Prostate gland (tissue), 2 donors: Measurements from ENCODE around the gene KDM6A. TPM values are rescaled to one million over a fixed set of nuclear protein-coding genes. Genes with fewer than 3 reads are reported as not detected.
A peak's percentile ranks its signal among the peaks of the same experiment; 100 is the strongest.

Experiments
- DNase-seq: peaks from one replicate; pipeline ENCODE4 v3.0.0-alpha.2; 2019; ENCODE audit warnings: low spot score
- H3K27ac ChIP-seq, 2 donors: fragments of 200-600 bp; sonication (generic); 2 replicates each; pipeline ENCODE4 v1.5.1; 2017 to 2019
- H3K27me3 ChIP-seq: fragments of 200-600 bp; sonication (generic); replicated peaks from 2 replicates; pipeline ENCODE4 v1.5.1; 2019; ENCODE audit not compliant: insufficient read depth
- H3K36me3 ChIP-seq, 2 donors: fragments of 200-600 bp; sonication (generic); 1 replicate in 1 of 2; 2 replicates in 1 of 2; pipeline versions ENCODE4 v1.5.1 to v1.8.1; 2017 to 2019
- H3K4me1 ChIP-seq: fragments of 200-600 bp; sonication (generic); replicated peaks from 2 replicates; pipeline ENCODE4 v1.5.1; 2019
- H3K4me3 ChIP-seq, 2 donors: fragments of 200-600 bp; sonication (generic); 2 replicates each; pipeline ENCODE4 v1.5.1; 2017 to 2019
- H3K9me3 ChIP-seq: fragments of 200-600 bp; sonication (generic); 2 replicates; pipeline ENCODE4 v1.5.1; 2017
- CTCF ChIP-seq, 4 experiments: fragments of 200-600 bp in 2 of 4; fragments of 450-650 bp in 2 of 4; sonication (generic) in 2 of 4; IDR thresholded peaks; 1 replicate in 3 of 4; 2 replicates in 1 of 4; pipeline ENCODE4 v1.5.1; 2016 to 2019; ENCODE audit warnings: antibody characterized with exemption in 4 of 4, mild to moderate bottlenecking in 2 of 4, moderate library complexity in 2 of 4
- POLR2A ChIP-seq: fragments of 450-650 bp; IDR thresholded peaks from one replicate; pipeline ENCODE4 v1.6.1; 2016; ENCODE audit warnings: antibody characterized with exemption, mild to moderate bottlenecking
- POLR2AphosphoS5 ChIP-seq: sonication (generic); formaldehyde crosslinking; IDR thresholded peaks from one replicate; pipeline ENCODE4 v1.6.1; 2017; ENCODE audit warnings: antibody characterized with exemption
- WGBS: methylation state at CpG from one replicate; pipeline ENCODE4 v1.1.5; 2018; 5-methylcytosine and 5-hydroxymethylcytosine counted together
- intact Hi-C: fragments of 100-400 bp; cut with DNase I; formaldehyde crosslinking; loops from one replicate; pipeline ENCODE4 v1.14.2; 2022
- total RNA-seq, 2 donors: library from RNA; depleted of rRNA; stranded (reverse); fragments of >200 nt; gene quantifications; one replicate each; pipeline ENCODE4 v1.1.0, GENCODE V29; 2016

Gene KDM6A
- total RNA-seq, 2 donors from 2014 or later: 30.1 to 45.1 TPM

GRCh38 chrX:44891642-44892041, 18.7 kb downstream of the KDM6A start:
- Histone ChIP-seq H3K4me3 (no peak overlapping the region), H3K9me3 (no peaks in the 10 kb centered on the region), H3K27me3 (no peaks in the 10 kb centered on the region), H3K36me3 (no peaks in the 10 kb centered on the region), H3K27ac (no peak overlapping the region), H3K4me1 (no peaks in the 10 kb centered on the region)
- 42% methylated on average over 6 of the region's 6 CpGs for WGBS
- no peak for TF ChIP-seq POLR2A
- TF ChIP-seq POLR2AphosphoS5: peak; percentile 68
- peak; percentile 33 for DNase-seq
- intact Hi-C loops: no loop called here

DNA sequence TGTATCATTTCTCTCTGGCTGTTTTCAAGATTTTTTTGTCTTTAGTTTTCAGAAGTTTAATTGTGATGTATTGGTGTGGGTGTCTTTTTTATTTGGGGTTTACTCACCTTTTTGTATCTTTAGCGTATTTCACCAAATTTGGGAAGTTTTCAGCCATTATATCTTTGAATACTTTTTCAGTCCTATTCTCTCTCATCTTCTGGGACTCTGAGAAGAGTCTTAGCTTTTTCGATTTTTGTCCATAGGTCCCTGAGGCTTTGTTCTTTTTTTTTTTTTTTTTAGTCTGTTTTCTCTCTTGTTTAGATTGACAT, 23.8 kb downstream of the KDM6A start:
- WGBS: 95% methylated on average over 2 of the region's 2 CpGs
- no peaks in the 10 kb centered on the region for H3K36me3 ChIP-seq
- H3K27ac ChIP-seq: no peak overlapping the region
- no peak overlapping the region for H3K4me3 ChIP-seq
- no peaks in the 10 kb centered on the region for H3K4me1 ChIP-seq
- intact Hi-C loops: no loop called here
- H3K9me3 ChIP-seq: no peaks in the 10 kb centered on the region
- no peak for TF ChIP-seq POLR2A
- TF ChIP-seq CTCF (IDR thresholded peaks at IDR 0.05): no peak
- no peak for TF ChIP-seq POLR2AphosphoS5
- no peaks in the 10 kb centered on the region for H3K27me3 ChIP-seq
- no peak for DNase-seq

DNA sequence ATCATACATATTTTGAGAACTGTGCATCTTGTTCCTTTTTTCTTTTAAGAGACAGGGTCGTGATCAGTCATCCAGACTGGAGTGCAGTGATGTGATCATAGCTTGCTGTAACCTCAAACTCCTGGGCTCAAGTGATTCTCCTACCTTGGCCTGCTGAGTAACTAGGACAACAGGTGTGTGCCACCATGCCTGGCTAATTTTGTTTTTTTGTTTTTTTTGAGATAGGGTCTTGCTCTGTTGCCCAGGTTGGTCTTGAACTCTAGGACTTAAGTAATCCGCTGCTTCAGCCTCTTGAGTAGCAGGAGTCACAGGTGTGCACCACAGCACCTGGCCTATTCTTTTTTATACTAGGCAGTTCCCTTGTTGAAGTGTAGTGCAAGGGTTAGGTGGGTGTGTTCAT, 24.6 kb downstream of the KDM6A start:
- DNase-seq: no peak
- no peak for TF ChIP-seq POLR2AphosphoS5
- no peak for TF ChIP-seq POLR2A
- TF ChIP-seq CTCF (IDR thresholded peaks at IDR 0.05): no peak
- Histone ChIP-seq H3K9me3 (no peaks in the 10 kb centered on the region), H3K4me3 (no peak overlapping the region), H3K27me3 (no peaks in the 10 kb centered on the region), H3K36me3 (no peaks in the 10 kb centered on the region), H3K27ac (no peak overlapping the region), H3K4me1 (no peaks in the 10 kb centered on the region)
- WGBS: 94% methylated on average over 2 of the region's 2 CpGs
- intact Hi-C loops: no loop called here

GRCh38 chrX:44898411-44899221, 25.6 kb downstream of the KDM6A start:
- Histone ChIP-seq H3K4me1 (no peaks in the 10 kb centered on the region), H3K9me3 (no peaks in the 10 kb centered on the region), H3K4me3 (no peak overlapping the region), H3K27ac (no peak overlapping the region), H3K27me3 (no peaks in the 10 kb centered on the region), H3K36me3 (no peaks in the 10 kb centered on the region)
- TF ChIP-seq POLR2AphosphoS5: no peak
- TF ChIP-seq POLR2A: no peak
- no peak for TF ChIP-seq CTCF (IDR thresholded peaks at IDR 0.05)
- DNase-seq: no peak
- WGBS: 75% methylated on average over 3 of the region's 3 CpGs
- intact Hi-C loops: no loop called here

GRCh38 chrX:44899946-44900345, 27.0 kb downstream of the KDM6A start:
- no peaks in the 10 kb centered on the region for H3K4me1 ChIP-seq
- TF ChIP-seq CTCF (IDR thresholded peaks at IDR 0.05): no peak
- TF ChIP-seq POLR2A: no peak
- WGBS: 72% methylated on average over 4 of the region's 4 CpGs
- H3K4me3 ChIP-seq: no peak overlapping the region
- intact Hi-C loops: no loop called here
- H3K36me3 ChIP-seq: no peaks in the 10 kb centered on the region
- no peaks in the 10 kb centered on the region for H3K27me3 ChIP-seq
- H3K27ac ChIP-seq: no peak overlapping the region
- H3K9me3 ChIP-seq: no peaks in the 10 kb centered on the region
- DNase-seq: no peak
